K562 (cell line): Measurements from ENCODE around the gene ESD. TPM values are rescaled to one million over a fixed set of nuclear protein-coding genes. Genes with fewer than 3 reads are reported as not detected.

Source experiments
- ATAC-seq: fragments of 200-7000 bp; cut with Tn5 transposase; 3 replicates; pipeline ENCODE4 v1.9.1; 2020; ENCODE audit warnings: moderate library complexity
- BruUV-seq: library from RNA; stranded (reverse); fragments of 400-500 nt; replicated peaks from 2 replicates; lab custom pipeline; 2021; lab: Mats Ljungman, UMichigan
- CTCF ChIA-PET: fragments of 300-600 bp; formaldehyde crosslinking; extraction: SDS; loops from one replicate; lab custom pipeline; 2021; ENCODE audit warnings: low intra/inter-chr PET ratio; lab: Yijun Ruan, JAX
- POLR2A ChIA-PET: fragments of 300-600, 350-650 bp; sonication (Branson Sonifier 250); formaldehyde crosslinking; extraction: SDS; loops from one replicate; lab custom pipeline; 2021; ENCODE audit warnings: antibody characterized with exemption, inconsistent platforms; lab: Yijun Ruan, JAX
- DNase-seq, 4 experiments: peaks; one replicate each; pipeline versions ENCODE4 v3.0.0 to v3.0.0-alpha.2; 2011 to 2018; ENCODE audit warnings: low spot score in 3 of 4, mixed read lengths in 3 of 4; ENCODE audit errors: extremely low read depth in 1 of 4
- FAIRE-seq: peaks from 2 replicates; lab custom pipeline; 2011; peaks lifted over from hg19 to GRCh38; lab: Jason Lieb, UNC
- H2AFZ ChIP-seq: 2 replicates; pipeline ENCODE4 v1.6.0; 2011; ENCODE audit warnings: low read depth, low read length, control low read depth, inconsistent platforms
- H3K27ac ChIP-seq: fragments of 200-600 bp; 3 replicates; pipeline ENCODE4 v1.8.0; 2011; ENCODE audit warnings: low read depth, mild to moderate bottlenecking, control low read depth, inconsistent platforms, low read length, moderate library complexity, mixed read lengths; ENCODE audit errors: extremely low read depth
- H3K27me3 ChIP-seq, 2 experiments: fragments of 300-600 bp in 1 of 2; 2 replicates in 1 of 2; 3 replicates in 1 of 2; pipeline versions ENCODE4 v1.6.0 to v1.8.0; 2011; ENCODE audit warnings: inconsistent platforms in 2 of 2, low read length in 2 of 2, mild to moderate bottlenecking in 1 of 2, mixed read lengths in 1 of 2, moderate library complexity in 1 of 2; ENCODE audit not compliant: control insufficient read depth in 2 of 2, insufficient read depth in 2 of 2
- H3K36me3 ChIP-seq: fragments of 300-600 bp; 3 replicates; pipeline ENCODE4 v1.8.0; 2011; ENCODE audit warnings: mild to moderate bottlenecking, low read length, inconsistent platforms; ENCODE audit not compliant: control insufficient read depth, insufficient read depth
- H3K4me1 ChIP-seq, 2 experiments: fragments of 200-600 bp in 1 of 2; replicated peaks in 1 of 2; 2 replicates in 1 of 2; 3 replicates in 1 of 2; pipeline versions ENCODE4 v1.5.1 to v1.8.0; 2011; ENCODE audit warnings: inconsistent platforms in 2 of 2, low read length in 2 of 2, mild to moderate bottlenecking in 1 of 2, mixed read lengths in 1 of 2, moderate library complexity in 1 of 2; ENCODE audit not compliant: control insufficient read depth in 2 of 2, insufficient read depth in 2 of 2
- H3K4me2 ChIP-seq: 2 replicates; pipeline ENCODE4 v1.6.1; 2011; ENCODE audit warnings: low read length, control low read depth, inconsistent platforms, mixed read lengths; ENCODE audit not compliant: insufficient read depth
- H3K4me3 ChIP-seq: fragments of 200-600 bp; sonication (generic), shearing (Covaris generic); 2 replicates; pipeline ENCODE4 v1.5.1; 2016; ENCODE audit warnings: control low read depth, inconsistent platforms
- H3K79me2 ChIP-seq: fragments of 200-600 bp; 3 replicates; pipeline ENCODE4 v1.8.0; 2011; ENCODE audit warnings: low read length, inconsistent platforms; ENCODE audit not compliant: control insufficient read depth, insufficient read depth
- H3K9ac ChIP-seq, 2 experiments: 2 replicates each; pipeline versions ENCODE4 v1.6.0 to v1.6.1; 2011; ENCODE audit warnings: low read depth in 2 of 2, low read length in 2 of 2, control low read depth in 1 of 2, inconsistent platforms in 1 of 2, mild to moderate bottlenecking in 1 of 2, mixed read lengths in 1 of 2; ENCODE audit not compliant: insufficient read depth in 1 of 2
- H3K9me1 ChIP-seq: one replicate; pipeline ENCODE4 v1.6.0; 2011; ENCODE audit warnings: inconsistent platforms, mild to moderate bottlenecking, low read length, moderate library complexity; ENCODE audit not compliant: control insufficient read depth, insufficient read depth
- H3K9me3 ChIP-seq: replicated peaks from 2 replicates; pipeline ENCODE4 v1.5.1; 2011; ENCODE audit warnings: low read depth, low read length, inconsistent platforms; ENCODE audit not compliant: control insufficient read depth, insufficient read depth
- H4K20me1 ChIP-seq: replicated peaks from 2 replicates; pipeline ENCODE4 v1.6.1; 2011; ENCODE audit warnings: low read length, inconsistent platforms, mixed read lengths; ENCODE audit not compliant: control insufficient read depth, insufficient read depth
- CSDE1 ChIP-seq, 2 experiments: fragments of 450-650 bp; IDR thresholded peaks; 2 replicates each; pipeline ENCODE4 v1.6.1; 2016; ENCODE audit warnings: mild to moderate bottlenecking in 1 of 2
- PML ChIP-seq: IDR thresholded peaks from 2 replicates; pipeline ENCODE4 v1.6.1; 2012; ENCODE audit warnings: low read length, inconsistent platforms
- POLR2H ChIP-seq: IDR thresholded peaks from 2 replicates; pipeline ENCODE4 v1.6.1; 2016; ENCODE audit warnings: missing genetic modification characterization, low read depth, mild to moderate bottlenecking, control low read depth, missing compliant biosample characterization, moderate library complexity
- RBM39 ChIP-seq: fragments of 200-400 bp; formaldehyde crosslinking; optimal IDR thresholded peaks from 2 replicates; pipeline ENCODE3; 2018; ENCODE audit warnings: low read depth, low read length
- SMC3 ChIP-seq: conservative IDR thresholded peaks from 2 replicates; pipeline ENCODE4 v1.6.1; 2011; ENCODE audit warnings: low read depth, low read length, improper control_type of control experiment; ENCODE audit not compliant: insufficient read depth
- SPI1 ChIP-seq: IDR thresholded peaks from 2 replicates; pipeline ENCODE4 v1.6.1; 2011; ENCODE audit warnings: low read depth, low read length, control low read depth, borderline replicate concordance
- ZFP1 ChIP-seq: fragments of 450-650 bp; formaldehyde crosslinking; IDR thresholded peaks from 2 replicates; pipeline ENCODE4 v1.4.0; 2020; ENCODE audit warnings: mild to moderate bottlenecking, mixed read lengths
- ZNF785 ChIP-seq: fragments of 250-450 bp; sonication (Bioruptor Pico); IDR thresholded peaks from 2 replicates; pipeline ENCODE4 v1.4.0; 2020; ENCODE audit warnings: mild to moderate bottlenecking
- WGBS: fragments of 100-300 bp; shearing (Covaris generic); methylation state at CpG from one replicate; pipeline ENCODE4 v1.1.6; 2016; ENCODE audit warnings: low coverage, mixed read lengths; ENCODE audit not compliant: insufficient coverage; ENCODE audit errors: missing lambda C conversion rate; 5-methylcytosine and 5-hydroxymethylcytosine counted together
- in situ Hi-C: fragments of 300-500 bp; cut with MboI; formaldehyde crosslinking; loops from 4 replicates; pipeline ENCODE4 v1.15.0; 2018; ENCODE audit warnings: inconsistent platforms, mixed read lengths
- intact Hi-C: fragments of 100-400 bp; cut with micrococcal nuclease; formaldehyde crosslinking; loops from 2 replicates; pipeline ENCODE4 v1.14.2; 2022
- polyA plus RNA-seq, 8 experiments: library from polyadenylated mRNA; depleted of rRNA in 4 of 8; stranded (reverse) in 5 of 8; unstranded in 3 of 8; fragments of >200 nt; fragmentation: Nextera tagmentation in 2 of 8; fragmentation: Illumina TruSeq in 1 of 8; extraction: Ambion mirVana in 2 of 8; extraction: Trizol in 1 of 8; gene quantifications; 2 replicates each; pipeline versions ENCODE4 v1.2.1 to v1.2.3, GENCODE V29; 2011 to 2014; ENCODE audit warnings: inconsistent platforms in 1 of 8, missing spikeins in 1 of 8
- total RNA-seq, 7 experiments: library from RNA; depleted of rRNA in 6 of 7; stranded (reverse); fragments of >200 nt in 6 of 7; fragmentation: Illumina TruSeq in 2 of 7; extraction: Trizol in 2 of 7; gene quantifications; 2 replicates each; pipeline versions ENCODE4 v1.2.1 to v1.2.3, GENCODE V29; 2011 to 2021; ENCODE audit warnings: low replicate concordance in 1 of 7
- TF ChIP-seq, protein P1 (sequence below), 3 experiments: fragments of 200-800 bp in 1 of 3; fragments of 250-450 bp in 1 of 3; fragments of 450-650 bp in 1 of 3; sonication (Bioruptor Pico) in 1 of 3; sonication (Bioruptor generic) in 1 of 3; formaldehyde crosslinking in 1 of 3; IDR thresholded peaks; 2 replicates each; pipeline versions ENCODE4 v1.6.1 to v1.8.0; 2016 to 2022; ENCODE audit warnings: mild to moderate bottlenecking in 2 of 3, missing genetic modification characterization in 2 of 3, missing compliant biosample characterization in 1 of 3, moderate library complexity in 1 of 3
- TF ChIP-seq, protein P2 (sequence below): sonication (generic); formaldehyde crosslinking; IDR thresholded peaks from 2 replicates; pipeline ENCODE4 v1.8.1; 2023; ENCODE audit warnings: mild to moderate bottlenecking, missing genetic modification reagents, moderate library complexity
- TF ChIP-seq, protein P3 (sequence below): fragments of 450-650 bp; IDR thresholded peaks from 2 replicates; pipeline ENCODE4 v1.6.1; 2014; ENCODE audit warnings: low read depth, mild to moderate bottlenecking, moderate library complexity, borderline replicate concordance
- TF ChIP-seq, protein P4 (sequence below): fragments of 250-450 bp; sonication (Bioruptor Pico); IDR thresholded peaks from 2 replicates; pipeline ENCODE4 v1.4.0; 2020; ENCODE audit warnings: mild to moderate bottlenecking

Gene ESD
- total and polyA plus RNA-seq, 9 of the 15 experiments (the other 6 are each of a cell fraction or from before 2014, with no cell fraction given), result 88.9 to 402 (median 232) TPM

DNA sequence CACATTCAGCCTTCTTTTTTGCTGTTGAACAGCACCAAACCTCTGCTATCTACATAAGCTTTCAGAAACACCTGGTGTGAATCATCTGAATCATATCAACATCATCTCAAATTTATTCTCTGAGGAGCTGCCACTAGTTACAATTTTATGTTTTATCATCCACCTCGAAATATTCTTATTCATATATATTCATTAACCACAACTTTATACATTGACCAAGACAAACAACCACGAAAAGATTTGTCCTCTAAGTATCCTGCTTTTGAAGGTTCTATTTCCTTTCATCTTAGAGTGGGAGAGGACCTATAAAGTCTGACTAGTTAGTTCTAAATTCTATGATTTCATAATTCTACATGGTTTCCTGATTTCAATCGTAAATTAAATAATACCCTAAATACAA is 18.9 kb downstream of the ESD start:
- peaks cover 89% of the 10 kb centered on the region for H3K36me3 ChIP-seq
- no peak overlapping the region for H2AFZ ChIP-seq
- no peak overlapping the region for H3K9ac ChIP-seq
- intact Hi-C loops (no loop called here), in situ Hi-C loops (no loop called here)
- H3K4me1 ChIP-seq, result no peaks in the 10 kb centered on the region
- H3K27ac ChIP-seq, result no peak overlapping the region
- FAIRE-seq, result no peak
- no peaks in the 10 kb centered on the region for H3K27me3 ChIP-seq
- TF ChIP-seq, protein P1, sequence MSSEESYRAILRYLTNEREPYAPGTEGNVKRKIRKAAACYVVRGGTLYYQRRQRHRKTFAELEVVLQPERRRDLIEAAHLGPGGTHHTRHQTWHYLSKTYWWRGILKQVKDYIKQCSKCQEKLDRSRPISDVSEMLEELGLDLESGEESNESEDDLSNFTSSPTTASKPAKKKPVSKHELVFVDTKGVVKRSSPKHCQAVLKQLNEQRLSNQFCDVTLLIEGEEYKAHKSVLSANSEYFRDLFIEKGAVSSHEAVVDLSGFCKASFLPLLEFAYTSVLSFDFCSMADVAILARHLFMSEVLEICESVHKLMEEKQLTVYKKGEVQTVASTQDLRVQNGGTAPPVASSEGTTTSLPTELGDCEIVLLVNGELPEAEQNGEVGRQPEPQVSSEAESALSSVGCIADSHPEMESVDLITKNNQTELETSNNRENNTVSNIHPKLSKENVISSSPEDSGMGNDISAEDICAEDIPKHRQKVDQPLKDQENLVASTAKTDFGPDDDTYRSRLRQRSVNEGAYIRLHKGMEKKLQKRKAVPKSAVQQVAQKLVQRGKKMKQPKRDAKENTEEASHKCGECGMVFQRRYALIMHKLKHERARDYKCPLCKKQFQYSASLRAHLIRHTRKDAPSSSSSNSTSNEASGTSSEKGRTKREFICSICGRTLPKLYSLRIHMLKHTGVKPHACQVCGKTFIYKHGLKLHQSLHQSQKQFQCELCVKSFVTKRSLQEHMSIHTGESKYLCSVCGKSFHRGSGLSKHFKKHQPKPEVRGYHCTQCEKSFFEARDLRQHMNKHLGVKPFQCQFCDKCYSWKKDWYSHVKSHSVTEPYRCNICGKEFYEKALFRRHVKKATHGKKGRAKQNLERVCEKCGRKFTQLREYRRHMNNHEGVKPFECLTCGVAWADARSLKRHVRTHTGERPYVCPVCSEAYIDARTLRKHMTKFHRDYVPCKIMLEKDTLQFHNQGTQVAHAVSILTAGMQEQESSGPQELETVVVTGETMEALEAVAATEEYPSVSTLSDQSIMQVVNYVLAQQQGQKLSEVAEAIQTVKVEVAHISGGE (CRISPR knock-in tag; IDR thresholded peaks at IDR 0.05), result no peak
- TF ChIP-seq ZNF785 (CRISPR knock-in tag) (no peak), SMC3 (no peak), SPI1 (no peak), RBM39 (no peak), CSDE1 (IDR thresholded peaks at IDR 0.05) (no peak), POLR2H (tag) (no peak), PML (no peak), ZFP1 (CRISPR knock-in tag) (no peak)
- TF ChIP-seq, protein P2, sequence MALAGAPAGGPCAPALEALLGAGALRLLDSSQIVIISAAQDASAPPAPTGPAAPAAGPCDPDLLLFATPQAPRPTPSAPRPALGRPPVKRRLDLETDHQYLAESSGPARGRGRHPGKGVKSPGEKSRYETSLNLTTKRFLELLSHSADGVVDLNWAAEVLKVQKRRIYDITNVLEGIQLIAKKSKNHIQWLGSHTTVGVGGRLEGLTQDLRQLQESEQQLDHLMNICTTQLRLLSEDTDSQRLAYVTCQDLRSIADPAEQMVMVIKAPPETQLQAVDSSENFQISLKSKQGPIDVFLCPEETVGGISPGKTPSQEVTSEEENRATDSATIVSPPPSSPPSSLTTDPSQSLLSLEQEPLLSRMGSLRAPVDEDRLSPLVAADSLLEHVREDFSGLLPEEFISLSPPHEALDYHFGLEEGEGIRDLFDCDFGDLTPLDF, result no peak
- TF ChIP-seq, protein P3, sequence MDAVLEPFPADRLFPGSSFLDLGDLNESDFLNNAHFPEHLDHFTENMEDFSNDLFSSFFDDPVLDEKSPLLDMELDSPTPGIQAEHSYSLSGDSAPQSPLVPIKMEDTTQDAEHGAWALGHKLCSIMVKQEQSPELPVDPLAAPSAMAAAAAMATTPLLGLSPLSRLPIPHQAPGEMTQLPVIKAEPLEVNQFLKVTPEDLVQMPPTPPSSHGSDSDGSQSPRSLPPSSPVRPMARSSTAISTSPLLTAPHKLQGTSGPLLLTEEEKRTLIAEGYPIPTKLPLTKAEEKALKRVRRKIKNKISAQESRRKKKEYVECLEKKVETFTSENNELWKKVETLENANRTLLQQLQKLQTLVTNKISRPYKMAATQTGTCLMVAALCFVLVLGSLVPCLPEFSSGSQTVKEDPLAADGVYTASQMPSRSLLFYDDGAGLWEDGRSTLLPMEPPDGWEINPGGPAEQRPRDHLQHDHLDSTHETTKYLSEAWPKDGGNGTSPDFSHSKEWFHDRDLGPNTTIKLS, result no peak
- TF ChIP-seq, protein P4, sequence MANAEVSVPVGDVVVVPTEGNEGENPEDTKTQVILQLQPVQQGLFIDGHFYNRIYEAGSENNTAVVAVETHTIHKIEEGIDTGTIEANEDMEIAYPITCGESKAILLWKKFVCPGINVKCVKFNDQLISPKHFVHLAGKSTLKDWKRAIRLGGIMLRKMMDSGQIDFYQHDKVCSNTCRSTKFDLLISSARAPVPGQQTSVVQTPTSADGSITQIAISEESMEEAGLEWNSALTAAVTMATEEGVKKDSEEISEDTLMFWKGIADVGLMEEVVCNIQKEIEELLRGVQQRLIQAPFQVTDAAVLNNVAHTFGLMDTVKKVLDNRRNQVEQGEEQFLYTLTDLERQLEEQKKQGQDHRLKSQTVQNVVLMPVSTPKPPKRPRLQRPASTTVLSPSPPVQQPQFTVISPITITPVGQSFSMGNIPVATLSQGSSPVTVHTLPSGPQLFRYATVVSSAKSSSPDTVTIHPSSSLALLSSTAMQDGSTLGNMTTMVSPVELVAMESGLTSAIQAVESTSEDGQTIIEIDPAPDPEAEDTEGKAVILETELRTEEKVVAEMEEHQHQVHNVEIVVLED (CRISPR knock-in tag), result no peak
- WGBS, result 92% methylated on average over 3 of the region's 3 CpGs
- no TSS peak for BruUV-seq
- no peaks in the 10 kb centered on the region for H4K20me1 ChIP-seq
- POLR2A ChIA-PET, result interaction anchor here (2.0 kb wide), 1 partner anchor 17 kb away, joined by 4 read pairs; no protein-coding TSS in a partner anchor
- no peak for ATAC-seq
- H3K4me3 ChIP-seq, result no peak overlapping the region
- H3K4me2 ChIP-seq, result no peak overlapping the region
- DNase-seq, result no peak
- CTCF ChIA-PET, result no interaction called here
- no peaks in the 10 kb centered on the region for H3K9me3 ChIP-seq
- no peaks in the 10 kb centered on the region for H3K79me2 ChIP-seq
- no peaks in the 10 kb centered on the region for H3K9me1 ChIP-seq
